AG09309 (cell line): ENCODE measurements around the gene NLRP4.

ENCODE experiments used
- DNase-seq: peaks from one replicate; pipeline ENCODE4 v3.0.0-alpha.2; 2010; ENCODE audit warnings: low read depth
- H3K4me3 ChIP-seq: 2 replicates; pipeline ENCODE4 v1.5.1; 2011; ENCODE audit warnings: mild to moderate bottlenecking, low read depth, low read length, moderate library complexity; ENCODE audit not compliant: control insufficient read depth
- TF ChIP-seq, protein P1 (sequence below): IDR thresholded peaks from 2 replicates; pipeline ENCODE4 v1.5.1; 2011; ENCODE audit warnings: mild to moderate bottlenecking, low read depth, low read length, inconsistent platforms; ENCODE audit not compliant: insufficient read depth, control insufficient read depth; ENCODE audit errors: missing control alignments

NLRP4 gene

DNA sequence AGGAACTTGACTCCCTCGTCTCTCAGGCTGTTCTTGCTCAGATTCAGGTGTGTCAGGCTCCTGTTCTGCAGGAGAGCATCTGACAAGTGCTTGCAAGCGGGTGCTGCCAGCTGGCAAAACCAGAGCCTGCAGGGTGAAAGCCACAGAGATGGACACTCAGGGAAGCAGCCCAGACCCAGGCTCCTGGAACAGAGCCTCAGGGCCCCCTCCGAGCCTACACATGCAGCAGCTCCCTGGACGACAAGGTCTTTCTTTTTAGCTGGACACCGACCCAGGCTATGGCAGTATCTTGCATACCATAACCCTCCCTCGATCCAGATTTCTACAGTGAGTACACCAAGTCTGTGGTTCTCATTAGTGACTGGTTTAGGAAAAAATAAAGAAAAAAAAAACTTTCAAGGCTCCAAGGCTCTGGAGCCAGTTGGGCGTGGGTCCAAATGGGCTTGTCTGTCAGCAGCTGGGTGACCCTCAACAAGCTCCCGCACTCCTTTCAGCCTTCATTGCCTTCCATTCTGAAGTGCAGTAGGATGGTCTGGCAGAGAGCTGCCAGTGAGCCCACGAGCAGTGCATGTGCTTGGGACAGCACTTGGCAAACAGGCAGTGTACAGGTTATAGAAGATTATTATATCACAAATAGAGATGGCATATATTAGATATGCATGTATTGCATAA, 65.9 kb downstream of the NLRP4 start:
- no peak for DNase-seq
- TF ChIP-seq, protein P1, sequence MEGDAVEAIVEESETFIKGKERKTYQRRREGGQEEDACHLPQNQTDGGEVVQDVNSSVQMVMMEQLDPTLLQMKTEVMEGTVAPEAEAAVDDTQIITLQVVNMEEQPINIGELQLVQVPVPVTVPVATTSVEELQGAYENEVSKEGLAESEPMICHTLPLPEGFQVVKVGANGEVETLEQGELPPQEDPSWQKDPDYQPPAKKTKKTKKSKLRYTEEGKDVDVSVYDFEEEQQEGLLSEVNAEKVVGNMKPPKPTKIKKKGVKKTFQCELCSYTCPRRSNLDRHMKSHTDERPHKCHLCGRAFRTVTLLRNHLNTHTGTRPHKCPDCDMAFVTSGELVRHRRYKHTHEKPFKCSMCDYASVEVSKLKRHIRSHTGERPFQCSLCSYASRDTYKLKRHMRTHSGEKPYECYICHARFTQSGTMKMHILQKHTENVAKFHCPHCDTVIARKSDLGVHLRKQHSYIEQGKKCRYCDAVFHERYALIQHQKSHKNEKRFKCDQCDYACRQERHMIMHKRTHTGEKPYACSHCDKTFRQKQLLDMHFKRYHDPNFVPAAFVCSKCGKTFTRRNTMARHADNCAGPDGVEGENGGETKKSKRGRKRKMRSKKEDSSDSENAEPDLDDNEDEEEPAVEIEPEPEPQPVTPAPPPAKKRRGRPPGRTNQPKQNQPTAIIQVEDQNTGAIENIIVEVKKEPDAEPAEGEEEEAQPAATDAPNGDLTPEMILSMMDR = no peak
- no peak overlapping the region for H3K4me3 ChIP-seq

DNA sequence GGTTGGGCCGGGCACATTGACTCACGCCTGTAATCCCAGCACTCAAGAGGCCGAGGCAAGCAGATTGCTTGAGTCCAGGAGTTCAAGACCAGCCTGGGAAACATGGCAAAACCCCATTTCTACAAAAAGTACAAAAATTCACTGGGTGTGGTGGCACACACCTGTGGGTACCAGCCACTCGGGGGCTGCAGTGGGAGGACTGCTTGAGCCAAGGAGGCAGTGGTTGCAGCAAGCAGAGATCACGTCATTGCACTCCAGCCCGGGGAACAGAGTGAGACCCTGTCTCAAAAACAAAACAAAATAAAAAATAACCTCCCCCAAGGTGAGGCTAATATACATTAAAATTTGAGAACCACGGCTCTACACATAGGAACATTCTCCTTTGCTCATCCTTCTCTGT, 70.9 kb downstream of the NLRP4 start:
- no peak for DNase-seq
- H3K4me3 ChIP-seq = no peak overlapping the region
- TF ChIP-seq, protein P1 = no peak

DNA sequence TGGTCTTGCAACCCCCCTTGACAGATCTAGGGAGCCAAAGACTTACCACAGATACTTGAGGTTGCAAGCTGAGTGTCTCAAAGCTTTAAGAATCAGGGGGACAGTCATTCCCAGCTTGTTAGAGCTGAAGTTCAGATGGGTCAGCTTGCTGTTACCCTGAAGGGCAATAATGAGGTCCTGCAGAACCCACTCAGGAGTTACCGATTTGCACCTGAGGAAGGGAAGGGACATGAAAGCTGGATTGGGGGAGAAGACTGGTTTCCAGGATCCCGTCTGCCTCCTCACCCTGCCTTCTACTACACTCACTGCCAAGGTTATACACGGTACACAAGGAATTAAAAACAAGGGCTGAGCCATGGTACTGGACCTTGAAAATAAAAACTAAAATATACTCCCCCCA, 71.4 kb downstream of the NLRP4 start:
- H3K4me3 ChIP-seq = no peak overlapping the region
- DNase-seq = no peak
- TF ChIP-seq, protein P1 = no peak

DNA sequence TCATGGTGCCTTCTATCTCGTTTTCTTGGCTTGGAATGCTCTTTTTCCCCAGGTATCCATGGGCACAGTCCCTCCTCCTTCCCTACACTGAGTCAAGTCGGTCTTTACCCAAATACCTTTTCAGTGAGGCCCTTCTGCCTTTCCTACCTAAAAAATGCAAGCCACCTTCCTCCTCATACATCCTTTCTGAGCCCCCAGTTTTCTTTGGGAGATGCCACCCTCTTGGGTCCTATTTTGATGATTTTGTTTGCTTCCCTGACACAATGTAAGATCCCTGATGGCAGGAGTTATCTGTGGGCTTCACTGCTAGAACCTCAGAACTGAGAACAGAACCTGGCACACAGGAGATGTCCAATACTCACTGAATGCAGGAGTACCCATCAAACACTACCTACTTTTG, 73.5 kb downstream of the NLRP4 start:
- DNase-seq = no peak
- TF ChIP-seq, protein P1 = no peak

DNA sequence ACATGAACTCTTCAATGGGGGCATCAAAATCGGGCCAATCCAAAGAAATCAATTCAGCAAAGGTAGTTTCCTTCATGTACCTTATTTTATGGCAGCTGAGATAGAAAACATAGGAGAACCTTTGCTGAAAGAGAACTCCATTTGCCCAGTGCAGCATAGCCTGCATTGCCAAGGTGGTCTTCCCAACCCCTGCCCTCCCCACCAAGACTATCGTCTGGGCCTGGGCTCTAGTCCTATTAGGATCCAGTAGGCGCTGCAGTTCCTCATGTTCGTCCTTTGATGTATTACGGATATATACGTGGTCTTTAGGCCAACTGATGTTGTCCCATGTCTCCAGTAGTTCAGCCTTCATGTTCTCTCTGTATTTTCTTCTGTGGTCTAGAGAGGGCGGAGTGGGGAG, 76.6 kb downstream of the NLRP4 start:
- DNase-seq = no peak
- no peak overlapping the region for H3K4me3 ChIP-seq
- TF ChIP-seq, protein P1 = no peak

More for the DNA sequence above, 73.5 kb downstream of the NLRP4 start:
- H3K4me3 ChIP-seq = no peak overlapping the region

DNA sequence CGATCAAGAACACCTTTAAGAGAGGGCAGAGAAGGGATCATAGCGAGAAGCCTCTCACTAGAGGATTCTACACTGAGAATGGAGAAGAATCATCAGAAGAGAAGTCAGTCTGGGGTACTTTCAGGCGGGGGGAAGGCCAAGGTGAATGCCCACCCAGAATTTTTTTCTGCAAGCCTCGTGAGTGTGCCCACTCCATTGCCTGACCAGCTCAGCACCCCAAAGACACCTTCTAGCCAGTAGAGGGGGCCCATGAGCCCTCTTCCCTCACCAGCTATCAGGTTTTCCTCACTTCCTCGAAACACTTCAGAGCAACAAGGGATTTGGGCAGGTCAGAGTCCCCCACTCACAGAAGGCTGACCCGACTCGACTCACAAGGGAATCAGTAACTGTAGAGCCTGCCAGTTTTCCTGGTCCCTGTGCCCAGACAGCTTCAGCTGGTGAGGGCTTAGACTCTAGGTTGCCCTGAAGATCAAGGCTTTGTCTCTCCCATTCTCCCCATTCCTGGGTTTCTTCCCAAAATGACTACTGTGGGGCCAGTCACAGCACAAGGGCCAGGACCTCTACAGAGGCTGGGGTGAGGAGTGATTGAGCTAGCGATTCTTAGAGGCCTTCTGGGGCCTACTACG, 77.4 kb downstream of the NLRP4 start:
- H3K4me3 ChIP-seq = no peak overlapping the region
- no peak for DNase-seq
- TF ChIP-seq, protein P1 = no peak
